HepG2 (cell line): ENCODE data around the gene CHST11.

Source experiments
- ZNF850 ChIP-seq: sonication (generic); formaldehyde crosslinking; conservative IDR thresholded peaks from 2 replicates; pipeline ENCODE4 v1.9.0; 2021; ENCODE audit warnings: mild to moderate bottlenecking, missing genetic modification reagents
- TF ChIP-seq, protein P1 (sequence below): sonication (generic); formaldehyde crosslinking; IDR thresholded peaks from 2 replicates; pipeline ENCODE4 v1.8.1; 2023; ENCODE audit warnings: mild to moderate bottlenecking, missing genetic modification reagents

GRCh38 chr12:104510145-104510872 is 53.6 kb downstream of the CHST11 start:
- no peak for TF ChIP-seq ZNF850 (CRISPR knock-in tag)
- TF ChIP-seq, protein P1, sequence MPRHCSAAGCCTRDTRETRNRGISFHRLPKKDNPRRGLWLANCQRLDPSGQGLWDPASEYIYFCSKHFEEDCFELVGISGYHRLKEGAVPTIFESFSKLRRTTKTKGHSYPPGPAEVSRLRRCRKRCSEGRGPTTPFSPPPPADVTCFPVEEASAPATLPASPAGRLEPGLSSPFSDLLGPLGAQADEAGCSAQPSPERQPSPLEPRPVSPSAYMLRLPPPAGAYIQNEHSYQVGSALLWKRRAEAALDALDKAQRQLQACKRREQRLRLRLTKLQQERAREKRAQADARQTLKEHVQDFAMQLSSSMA (CRISPR knock-in tag) = no peak
